ENCODE measurements around the gene HOXB5.

- TF ChIP-seq POLR2A (IDR thresholded peaks at IDR 0.05) = no peak
- TF ChIP-seq, protein P1, sequence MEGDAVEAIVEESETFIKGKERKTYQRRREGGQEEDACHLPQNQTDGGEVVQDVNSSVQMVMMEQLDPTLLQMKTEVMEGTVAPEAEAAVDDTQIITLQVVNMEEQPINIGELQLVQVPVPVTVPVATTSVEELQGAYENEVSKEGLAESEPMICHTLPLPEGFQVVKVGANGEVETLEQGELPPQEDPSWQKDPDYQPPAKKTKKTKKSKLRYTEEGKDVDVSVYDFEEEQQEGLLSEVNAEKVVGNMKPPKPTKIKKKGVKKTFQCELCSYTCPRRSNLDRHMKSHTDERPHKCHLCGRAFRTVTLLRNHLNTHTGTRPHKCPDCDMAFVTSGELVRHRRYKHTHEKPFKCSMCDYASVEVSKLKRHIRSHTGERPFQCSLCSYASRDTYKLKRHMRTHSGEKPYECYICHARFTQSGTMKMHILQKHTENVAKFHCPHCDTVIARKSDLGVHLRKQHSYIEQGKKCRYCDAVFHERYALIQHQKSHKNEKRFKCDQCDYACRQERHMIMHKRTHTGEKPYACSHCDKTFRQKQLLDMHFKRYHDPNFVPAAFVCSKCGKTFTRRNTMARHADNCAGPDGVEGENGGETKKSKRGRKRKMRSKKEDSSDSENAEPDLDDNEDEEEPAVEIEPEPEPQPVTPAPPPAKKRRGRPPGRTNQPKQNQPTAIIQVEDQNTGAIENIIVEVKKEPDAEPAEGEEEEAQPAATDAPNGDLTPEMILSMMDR (IDR thresholded peaks at IDR 0.05) = no peak
Measured at GRCh38 chr17:48571024-48571818, 22.4 kb downstream of the HOXB5 start.
